GM21447 (cell line): ENCODE measurements around the gene ERGIC1.
"Not testable (repeated sequence)": the region's sequence is repeated elsewhere in the genome, so short reads cannot be mapped to it uniquely, and the experiment has no call there.

Source experiments
- ATAC-seq: cut with Tn5 transposase; IDR thresholded peaks from one replicate; pipeline ENCODE4 v1.9.1; 2021; ENCODE audit not compliant: unreplicated experiment

ERGIC1 gene

DNA sequence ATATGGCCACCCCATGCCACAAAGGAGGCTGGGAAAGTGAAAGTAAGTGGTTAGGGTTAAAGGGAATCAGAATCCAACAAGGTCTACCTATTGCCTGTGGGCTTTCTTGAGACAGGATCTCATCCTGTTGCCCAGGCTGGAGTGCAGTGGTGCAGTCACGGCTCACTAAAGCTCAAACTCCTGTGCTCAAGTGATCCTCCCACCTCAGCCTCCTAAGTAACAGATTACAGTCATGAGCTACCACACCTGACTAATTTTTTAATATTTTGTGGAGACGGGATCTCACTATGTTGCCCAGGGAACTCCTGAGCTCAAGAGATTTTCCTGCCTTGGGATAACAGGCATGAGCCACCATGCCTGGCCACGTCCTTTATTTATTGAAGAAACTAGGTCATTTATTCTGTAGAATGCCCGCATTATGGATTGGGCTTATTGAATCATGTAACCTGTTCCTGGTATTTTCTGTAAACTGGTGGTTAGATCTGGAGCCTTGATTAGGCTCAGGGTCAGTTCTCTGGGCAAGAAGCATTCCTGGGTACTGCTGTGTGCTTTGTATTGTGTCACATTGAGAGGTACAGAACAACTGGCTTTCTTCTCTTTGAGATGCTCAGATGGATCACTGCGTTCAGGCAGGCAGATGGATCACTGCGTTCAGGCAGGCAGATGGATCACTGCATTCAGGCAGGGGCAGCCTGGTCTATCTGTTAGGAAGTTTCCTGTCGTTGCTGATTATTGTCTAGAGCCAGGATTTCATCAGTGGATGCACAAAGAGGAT is 41.6 kb downstream of the ERGIC1 start:
- ATAC-seq, result no peak

DNA sequence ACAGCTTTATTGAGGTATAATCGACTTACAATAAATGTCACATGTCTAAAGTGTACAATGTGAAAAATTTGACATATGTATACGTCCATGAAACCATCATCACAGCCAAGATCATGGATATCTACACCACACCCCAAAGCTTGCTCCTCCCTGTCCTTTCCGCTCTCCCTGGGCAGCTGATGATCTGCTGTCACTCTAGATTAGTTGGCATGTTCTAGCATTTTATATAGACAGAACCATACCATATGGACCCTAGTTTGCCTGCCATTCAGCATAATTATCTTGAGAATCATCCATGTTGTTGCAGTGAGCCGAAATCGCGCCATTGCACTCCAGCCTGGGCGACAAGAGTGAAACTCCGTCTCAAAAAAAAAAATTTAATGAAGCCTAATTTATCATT is 42.5 kb downstream of the ERGIC1 start:
- ATAC-seq, result no peak

DNA sequence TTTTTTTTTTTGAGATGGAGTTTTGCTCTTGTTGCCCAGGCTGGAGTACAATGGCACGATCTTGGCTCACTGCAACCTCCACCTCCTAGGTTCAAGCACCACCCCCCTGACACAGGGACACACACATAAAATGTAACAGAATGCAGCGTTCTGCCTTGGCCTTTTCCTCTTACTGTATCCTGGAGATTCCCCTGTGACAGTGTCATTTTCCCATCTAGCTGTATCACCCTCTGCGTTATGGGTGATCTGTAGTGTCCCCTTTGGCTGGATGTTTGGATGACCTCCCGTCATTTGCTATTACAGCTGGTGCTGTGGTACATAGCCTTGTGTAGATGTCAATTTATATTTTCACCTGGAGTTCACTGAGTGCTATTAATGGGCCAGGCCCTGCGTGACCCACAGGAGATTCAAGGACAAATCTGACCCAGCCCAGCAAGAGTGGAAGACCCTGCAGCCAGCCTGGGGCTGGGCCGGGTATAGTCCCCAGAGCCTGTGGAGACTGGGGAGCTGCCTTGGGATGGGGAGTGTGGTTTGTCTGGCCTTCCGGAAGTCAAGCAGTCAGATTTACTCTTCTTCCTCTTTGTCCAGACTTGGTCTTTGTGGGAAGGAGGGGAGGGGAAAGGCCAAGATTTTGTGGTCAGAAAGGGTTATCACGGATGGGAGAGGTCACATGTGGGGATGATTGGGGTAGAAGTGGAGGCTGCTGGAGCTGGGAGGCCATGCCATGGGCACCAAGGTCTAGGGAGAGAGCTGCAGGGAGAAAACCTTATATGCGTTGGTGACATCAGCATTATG is 43.6 kb downstream of the ERGIC1 start:
- no peak for ATAC-seq

DNA sequence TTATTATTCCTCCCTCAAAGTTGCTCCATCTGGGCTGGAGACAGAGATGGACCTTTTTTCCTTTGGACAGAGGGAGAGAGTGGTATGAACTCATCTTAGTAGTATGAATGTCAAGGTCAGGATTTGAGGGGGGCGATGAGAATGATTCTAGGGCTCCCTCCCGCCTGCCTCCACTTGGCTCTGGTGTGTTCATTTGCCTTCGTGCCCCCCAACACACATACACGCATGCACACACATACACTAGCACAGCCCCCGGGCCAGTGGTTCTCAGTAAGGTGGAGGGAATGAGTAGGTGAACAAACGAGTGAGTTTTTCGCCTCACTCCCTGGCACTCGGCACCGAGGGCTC is 44.5 kb downstream of the ERGIC1 start:
- no peak for ATAC-seq

- ATAC-seq, result no peak
Observed at GRCh38 chr5:172878933-172879752, 45.1 kb downstream of the ERGIC1 start.

- ATAC-seq, result peak; percentile 80
Observed at GRCh38 chr5:172881691-172882370, 47.8 kb downstream of the ERGIC1 start.

DNA sequence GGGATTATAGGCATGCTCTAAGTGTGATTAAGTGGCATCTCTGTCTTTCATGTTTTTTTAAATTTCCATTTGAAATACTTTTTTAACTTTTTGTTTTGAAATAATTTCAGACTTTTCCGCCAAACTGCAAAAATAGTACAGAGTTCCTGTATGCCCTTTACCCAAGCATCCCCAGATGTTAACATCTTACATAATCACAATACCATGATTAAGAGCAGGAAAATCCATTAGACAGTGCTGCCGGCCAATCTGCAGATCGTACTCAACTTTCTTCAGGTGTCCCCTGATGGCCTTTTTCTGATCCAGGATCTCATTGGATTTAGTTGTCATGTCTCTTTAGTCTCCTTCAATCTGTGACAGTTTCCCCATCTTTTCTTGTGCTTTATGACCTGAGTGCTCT is 49.0 kb downstream of the ERGIC1 start:
- ATAC-seq, result no peak

GRCh38 chr5:172885597-172886340 is 51.7 kb downstream of the ERGIC1 start:
- no peak for ATAC-seq

- ATAC-seq, result no peak
Observed at GRCh38 chr5:172886476-172886875, 52.4 kb downstream of the ERGIC1 start.

GRCh38 chr5:172886974-172887501 is 53.0 kb downstream of the ERGIC1 start:
- no peak for ATAC-seq

- no peak for ATAC-seq
Observed at GRCh38 chr5:172887692-172888091, 53.6 kb downstream of the ERGIC1 start.

DNA sequence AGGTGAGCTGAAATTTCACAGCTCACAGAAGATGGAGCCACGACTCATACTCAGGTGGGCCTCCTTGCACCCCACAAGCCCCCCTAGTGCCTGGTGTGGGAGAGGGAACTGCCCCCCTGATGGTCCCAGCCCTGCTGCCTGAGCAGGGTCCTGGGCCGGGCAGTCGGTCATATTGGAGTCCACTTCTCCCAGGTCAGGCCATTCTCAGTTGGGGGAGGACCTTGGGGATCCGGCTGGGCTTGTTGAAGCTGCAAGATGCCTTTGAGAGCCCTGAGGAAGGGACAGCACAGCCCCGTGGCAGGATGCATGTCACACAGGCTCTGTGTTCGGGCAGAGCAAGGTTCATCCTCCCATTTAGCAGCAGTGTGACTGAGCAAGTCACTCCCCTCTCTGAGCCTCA is 56.6 kb downstream of the ERGIC1 start:
- no peak for ATAC-seq

- ATAC-seq, result no peak
Observed at GRCh38 chr5:172891716-172892421, 57.8 kb downstream of the ERGIC1 start.

DNA sequence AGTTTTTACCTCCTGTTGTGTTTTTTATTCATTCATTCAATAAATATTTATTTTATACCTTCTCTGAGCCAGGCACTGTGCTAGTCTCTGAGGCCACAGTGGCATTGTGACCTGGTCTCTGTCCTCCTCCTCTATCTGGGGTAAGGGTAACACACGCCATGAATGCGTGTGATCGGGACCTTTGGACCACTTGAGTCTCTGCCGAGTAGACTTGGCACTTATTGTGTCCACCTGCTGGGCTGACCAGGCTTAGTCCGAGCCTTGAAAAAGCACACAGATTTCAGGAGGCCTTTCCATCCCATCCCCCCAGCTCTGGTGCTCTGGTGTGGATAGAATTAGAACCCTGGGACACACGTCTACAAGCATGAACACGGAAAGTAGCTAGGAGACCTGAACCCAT is 58.7 kb downstream of the ERGIC1 start:
- no peak for ATAC-seq

DNA sequence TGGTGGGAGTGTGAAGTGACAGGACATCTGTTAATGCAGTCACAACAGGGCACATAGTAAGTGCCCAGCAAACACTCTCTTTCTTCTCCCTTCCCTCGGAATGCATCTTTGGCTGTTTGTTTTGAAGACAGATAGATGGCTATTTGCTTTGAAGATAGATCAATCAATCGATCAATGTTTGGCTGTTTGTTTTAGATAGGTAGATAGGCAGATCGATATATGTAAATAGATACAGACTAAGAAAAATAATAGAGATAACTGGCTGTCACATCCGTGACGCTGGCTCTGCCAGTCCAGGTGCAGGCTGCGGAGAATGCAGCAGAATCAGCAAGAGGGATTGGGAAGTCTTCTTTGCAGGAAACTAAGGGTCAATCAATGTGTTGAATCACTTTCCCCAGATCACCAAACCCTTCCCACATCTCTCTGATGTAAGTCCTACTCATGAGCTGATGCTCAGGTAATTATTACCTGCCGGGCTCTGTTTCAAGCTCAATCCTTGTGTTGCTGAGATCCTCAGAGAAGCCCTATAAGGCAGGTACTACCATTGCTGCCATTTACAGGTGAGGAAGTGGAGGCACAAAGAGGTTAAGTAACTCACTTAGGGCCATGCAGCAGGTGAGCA is 60.8 kb downstream of the ERGIC1 start:
- no peak for ATAC-seq

DNA sequence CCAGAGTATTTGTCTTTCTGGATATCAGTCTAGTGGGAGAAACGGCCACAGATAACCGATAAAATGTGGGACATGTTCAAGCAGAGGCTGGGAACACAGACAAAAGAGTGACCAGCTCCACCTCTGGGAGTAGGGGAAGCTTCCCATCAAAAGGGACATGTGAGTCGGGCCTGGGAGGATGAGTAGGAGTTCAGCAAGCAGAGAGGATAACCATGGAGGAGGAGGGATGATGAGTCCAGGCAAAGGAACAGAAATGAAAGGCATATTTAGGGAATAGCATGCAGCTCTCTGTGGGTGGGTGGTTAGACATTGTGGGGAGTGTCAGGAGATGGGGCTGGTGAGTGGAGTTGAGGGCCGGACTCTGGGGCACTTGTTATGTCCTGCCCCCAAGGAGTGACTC is 61.5 kb downstream of the ERGIC1 start:
- ATAC-seq, result no peak

GRCh38 chr5:172896465-172896864 is 62.4 kb downstream of the ERGIC1 start:
- no peak for ATAC-seq

DNA sequence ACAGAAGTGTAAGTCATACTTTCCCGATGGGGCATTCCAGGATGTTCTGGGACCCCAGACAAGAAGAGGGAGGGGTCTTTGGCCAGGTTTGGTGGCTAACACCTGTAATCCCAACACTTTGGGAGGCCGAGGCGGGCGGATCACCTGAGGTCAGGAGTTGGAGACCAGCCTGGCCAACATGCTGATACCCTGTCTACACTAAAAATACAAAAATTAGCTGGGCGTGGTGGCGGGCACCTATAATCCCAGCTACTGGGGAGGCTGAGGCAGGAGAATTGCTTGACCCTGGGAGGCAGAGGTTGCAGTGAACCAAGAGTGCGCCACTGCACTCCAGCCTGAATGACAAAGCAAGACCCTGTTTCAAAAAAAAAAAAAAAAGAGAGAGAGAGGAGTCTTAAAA is 63.0 kb downstream of the ERGIC1 start:
- ATAC-seq, result not testable (repeated sequence)
